NCI-H1048 (cell line): ENCODE measurements around the gene MOB1B.

Source experiments
- DNase-seq: peaks from one replicate; lab custom pipeline; 2025; lab: John Stamatoyannopoulos, UW

Gene MOB1B

DNA sequence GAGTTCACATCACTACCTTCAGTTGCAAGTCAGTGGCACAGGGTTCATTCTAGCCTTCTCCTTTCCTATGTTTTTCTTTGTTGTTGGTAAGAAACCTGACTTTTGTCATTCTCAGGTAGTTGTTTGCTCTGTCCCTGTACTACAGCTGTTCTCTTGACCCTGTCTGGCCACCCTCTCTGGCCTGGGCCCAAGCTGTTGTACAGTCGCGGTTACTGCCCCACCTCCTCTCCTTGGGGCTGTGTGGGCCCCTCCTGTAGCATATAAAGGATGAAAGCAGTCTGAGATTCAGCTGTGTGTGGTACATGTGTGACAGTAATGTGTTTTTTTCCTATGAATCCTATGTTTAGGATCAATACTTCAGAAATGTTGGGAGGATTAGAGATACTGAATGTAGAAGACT lies 12.5 kb downstream of the MOB1B start:
- DNase-seq, result no peak

DNA sequence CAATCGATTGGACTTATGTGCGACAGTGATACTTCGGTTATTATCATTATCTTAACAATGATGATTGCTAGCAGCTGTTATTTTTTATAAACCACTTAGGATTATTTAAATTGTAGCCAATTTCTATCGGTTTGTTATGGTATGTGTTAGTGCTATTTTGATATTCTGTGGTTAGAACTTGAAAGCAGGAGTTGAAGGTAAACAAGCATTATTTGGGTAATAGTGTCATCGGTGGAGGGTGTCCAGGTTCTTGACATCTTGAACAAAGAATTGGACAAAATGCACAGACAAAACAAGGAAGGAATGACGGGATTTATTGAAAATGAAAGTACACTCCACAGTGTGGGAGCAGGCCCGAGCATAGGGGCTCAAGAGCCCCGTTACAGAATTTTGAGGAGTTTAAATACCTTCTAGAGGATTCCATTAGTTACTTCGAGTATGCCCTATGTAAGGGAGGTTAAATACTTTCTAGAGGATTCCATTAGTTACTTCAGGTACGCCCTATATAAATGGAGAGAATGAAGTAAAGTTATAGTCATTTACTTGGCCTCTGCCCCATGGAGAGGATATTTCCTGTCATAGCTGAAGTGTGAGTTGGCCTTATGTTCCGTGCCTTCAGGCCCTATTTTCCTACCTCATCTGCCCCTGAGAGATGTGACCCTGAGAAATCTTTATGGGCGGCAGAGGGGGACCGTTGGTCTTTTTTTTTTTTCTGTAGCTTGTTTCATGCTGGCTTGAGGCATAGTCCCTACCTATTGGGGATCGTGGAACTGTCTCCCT lies 13.1 kb downstream of the MOB1B start:
- DNase-seq, result no peak

DNA sequence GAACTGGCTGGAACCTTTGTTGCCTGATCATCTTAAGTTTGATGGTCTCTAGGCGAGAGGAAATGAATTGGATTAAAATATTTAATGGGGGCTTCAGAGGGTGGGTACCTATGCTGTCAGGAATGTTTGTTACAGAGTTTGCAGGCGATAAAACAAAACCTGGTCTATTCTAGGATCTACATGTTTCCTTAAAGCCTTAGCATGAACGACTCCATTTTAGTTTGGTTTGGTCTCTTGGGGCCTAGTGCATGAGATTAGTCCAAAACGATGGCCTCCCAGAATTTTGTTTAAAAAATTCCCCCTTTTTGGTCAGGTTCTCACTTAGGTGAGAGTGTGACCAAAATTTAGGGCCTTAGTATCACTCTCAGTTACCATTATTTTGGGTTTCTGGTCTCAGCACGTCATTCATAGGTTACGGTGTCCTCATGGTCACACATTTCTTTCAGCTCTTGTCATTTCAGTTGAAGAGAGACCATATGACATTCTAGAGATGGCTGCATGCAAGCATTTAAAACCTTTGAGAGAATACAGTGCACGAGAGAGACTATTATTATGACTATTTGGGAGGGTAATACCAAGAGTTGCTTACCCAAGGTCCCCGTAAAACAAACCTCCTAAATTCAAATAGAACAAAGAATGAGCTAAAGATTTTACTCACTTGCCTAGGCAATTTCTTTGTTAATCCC lies 13.8 kb downstream of the MOB1B start:
- DNase-seq, result no peak

DNA sequence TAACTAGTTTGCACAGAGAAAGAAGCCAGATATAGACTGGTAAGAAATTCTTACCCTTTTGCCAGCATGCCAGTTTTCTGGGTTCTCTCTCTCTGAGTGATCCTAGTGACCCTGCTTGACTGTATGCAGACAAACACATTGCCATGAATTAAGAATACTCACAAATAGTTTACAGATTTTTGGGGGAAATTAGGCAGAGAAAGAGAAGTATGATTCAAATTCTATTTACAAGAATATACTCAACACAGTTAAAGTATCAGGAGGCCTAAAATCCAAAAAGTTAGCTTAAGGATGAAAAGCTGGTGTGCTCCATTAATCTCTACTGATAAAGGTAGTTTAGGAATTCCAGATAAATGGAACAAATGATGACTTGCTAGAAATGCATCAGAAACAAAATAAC lies 18.4 kb downstream of the MOB1B start:
- DNase-seq, result no peak

DNA sequence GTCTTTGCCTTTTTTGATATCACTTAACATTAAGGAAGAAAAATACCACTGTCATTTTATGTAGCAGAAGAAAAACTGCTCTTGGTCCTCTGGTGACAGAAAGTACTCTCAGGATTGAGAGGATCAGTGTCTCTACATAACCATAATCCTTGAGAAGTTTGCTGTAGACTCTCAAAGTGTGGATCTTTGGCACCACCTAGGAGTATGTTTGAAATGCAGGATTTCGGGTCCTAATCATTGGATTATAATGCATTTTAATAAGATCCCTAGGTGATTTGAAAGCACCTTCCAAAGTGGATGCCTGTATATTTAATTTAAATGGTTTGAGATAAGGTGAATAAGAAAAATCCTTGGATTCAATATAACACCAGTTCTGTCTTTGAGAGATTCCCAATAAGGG lies 23.2 kb downstream of the MOB1B start:
- DNase-seq, result no peak

DNA sequence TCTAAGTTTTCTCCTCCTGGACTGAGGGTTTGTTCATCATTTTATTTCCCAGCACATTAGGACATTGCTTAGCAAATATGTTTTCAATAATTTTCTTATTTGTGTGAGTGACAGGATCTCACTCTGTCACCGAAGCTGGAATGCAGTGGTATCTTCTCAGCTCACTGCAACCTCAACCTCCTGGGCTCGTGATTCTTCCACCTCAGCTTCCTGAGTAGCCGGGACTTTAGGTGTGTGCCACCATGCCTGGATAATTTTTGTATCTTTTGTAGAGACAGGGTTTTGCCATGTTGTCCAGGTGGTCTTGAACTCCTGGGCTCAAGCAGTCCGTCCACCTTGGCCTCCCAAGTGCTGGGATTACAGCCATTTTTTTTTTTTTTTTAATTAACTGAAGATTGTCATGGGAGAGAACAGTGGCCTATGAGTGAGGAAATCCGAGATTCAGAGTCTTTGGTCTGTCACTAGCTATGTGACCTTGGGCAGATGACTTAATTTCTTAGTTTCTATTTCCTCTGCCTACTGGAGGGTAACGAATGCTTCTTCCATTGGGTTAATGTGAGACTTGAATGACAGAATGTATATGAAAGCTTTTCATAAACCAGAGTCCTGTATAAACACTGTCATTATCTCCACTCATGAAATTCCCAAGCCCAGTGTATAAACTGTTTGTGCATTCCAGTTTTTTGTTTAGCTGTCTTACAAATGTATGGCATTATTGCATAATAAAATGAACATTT lies 23.9 kb downstream of the MOB1B start:
- no peak for DNase-seq

DNA sequence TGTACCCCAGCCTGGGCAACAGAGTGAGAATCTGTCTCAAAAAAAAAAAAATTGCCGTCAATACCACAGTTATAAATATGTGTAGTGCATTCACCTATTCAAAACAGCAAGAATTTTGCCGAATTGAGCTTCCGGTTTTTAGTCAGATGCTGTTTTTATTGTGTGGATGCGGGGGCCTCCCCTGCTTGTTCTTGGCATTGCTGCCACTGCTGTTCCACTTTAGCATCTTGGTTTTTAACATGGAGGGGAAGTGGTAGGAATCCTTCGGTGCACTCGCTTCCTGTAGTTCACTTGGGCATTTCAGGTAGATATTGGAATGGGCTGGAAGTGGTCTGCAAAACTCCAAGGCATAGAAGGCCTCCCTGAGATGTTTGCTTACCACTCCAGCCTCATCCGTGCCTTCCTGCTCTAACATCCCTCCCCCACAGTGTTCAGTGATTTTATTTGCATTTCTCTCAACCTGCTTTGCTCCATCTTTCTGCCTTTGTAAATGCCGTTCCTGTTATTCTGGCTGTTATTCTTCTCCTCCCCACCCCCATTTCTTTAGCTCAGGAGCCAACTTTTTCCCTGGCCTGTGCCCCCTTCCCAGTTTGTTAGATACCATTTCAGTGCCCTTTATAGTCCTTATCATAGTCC lies 25.5 kb downstream of the MOB1B start:
- DNase-seq, result no peak

DNA sequence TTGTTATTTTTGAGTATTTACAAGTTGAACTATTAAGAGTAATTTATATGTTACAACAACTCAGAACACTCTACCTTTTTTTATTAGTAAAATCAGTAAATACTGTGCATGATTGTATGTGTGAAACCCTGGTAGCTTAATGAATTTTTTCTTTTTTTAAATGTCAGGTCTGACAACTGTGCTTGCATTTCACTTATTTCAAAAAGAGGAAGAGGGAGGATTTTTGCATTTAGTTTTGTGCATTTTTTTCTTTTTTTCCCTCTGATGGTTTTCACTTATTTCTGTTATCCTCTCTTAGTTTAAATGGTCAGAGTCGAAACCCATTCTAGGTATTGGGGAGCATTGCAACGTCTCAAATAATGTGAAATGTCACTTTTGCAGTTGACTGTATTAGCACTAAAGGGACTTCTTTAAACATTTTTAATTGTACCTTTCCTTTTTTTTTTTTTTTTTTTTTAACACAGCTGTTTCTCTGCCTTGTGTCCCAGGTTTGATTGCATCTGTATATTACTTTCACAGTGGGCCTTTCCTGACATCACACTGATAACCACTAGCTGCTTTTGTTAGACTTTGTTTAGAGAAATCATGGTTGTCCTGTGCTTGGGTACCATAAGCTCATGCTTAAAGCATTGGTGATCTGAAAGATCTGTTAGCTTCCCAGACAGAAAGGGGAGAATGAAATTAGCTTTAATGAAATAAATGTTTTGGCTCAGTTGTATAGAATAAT lies 28.5 kb downstream of the MOB1B start:
- DNase-seq, result no peak

DNA sequence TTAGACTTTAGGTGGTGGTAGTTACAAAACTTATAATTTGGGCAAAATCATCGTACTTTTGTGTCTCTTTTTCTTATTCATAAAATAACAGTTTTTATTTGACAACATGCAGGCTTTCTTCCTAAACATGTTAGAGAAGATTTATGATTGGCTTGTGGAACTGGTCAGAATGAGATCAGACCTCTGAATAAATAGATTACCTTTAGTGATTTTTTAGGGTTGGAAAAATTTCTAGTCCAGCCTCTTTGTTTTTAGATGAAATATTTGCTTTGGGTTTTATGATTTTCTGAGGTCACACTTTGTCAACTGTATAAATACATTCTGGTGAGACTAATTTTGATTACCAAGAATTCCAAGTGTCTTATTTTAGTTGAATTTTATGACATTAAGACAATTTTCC lies 29.2 kb downstream of the MOB1B start:
- DNase-seq, result no peak

DNA sequence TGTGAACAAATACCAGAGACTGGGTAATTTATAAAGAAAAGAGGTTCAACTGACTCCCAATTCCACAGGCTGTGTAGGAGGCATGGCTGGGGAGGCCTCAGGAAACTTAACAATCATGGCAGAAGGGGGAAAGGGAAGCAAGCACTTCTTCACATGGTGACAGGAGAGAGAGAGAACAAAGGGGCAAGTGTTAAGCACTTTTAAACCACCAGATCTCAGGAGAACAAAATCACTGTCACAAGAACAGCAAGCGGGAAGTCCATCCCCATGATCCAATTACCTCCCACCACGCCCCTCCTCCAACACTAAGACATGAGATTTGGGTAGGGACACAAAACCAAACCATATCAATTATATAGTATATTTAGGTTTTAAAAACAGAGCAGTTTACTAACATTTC lies 30.8 kb downstream of the MOB1B start:
- no peak for DNase-seq

DNA sequence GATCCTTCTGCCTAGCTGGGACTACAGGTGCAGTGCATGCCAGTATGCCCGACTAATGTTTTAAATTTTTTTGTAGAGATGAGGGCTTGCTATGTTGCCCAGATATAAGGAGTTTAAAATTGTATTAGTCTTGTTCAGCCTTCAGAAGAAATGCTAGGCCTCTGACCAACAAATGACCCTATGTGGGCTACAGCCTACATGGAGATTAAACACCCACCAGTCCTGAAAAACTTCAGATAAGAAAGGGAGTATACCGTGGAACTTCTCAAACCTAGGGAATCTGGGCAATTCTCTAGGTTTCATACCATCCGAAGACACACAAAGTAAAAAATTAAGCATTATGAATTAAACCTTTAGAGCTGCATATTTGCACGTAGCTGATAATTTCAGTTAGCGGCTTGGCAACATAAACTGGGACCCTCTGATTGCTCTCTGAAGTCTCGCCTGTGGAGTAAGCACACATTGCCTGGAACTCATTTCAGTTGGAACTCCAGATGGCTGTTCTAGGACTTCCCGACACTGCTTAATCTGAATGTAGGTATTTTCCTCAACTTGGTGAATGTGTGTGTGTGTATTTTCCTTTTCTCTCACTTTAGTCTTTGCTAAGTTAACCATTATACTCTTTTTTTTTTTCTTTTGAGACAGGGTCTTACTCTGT lies 33.0 kb downstream of the MOB1B start:
- no peak for DNase-seq

DNA sequence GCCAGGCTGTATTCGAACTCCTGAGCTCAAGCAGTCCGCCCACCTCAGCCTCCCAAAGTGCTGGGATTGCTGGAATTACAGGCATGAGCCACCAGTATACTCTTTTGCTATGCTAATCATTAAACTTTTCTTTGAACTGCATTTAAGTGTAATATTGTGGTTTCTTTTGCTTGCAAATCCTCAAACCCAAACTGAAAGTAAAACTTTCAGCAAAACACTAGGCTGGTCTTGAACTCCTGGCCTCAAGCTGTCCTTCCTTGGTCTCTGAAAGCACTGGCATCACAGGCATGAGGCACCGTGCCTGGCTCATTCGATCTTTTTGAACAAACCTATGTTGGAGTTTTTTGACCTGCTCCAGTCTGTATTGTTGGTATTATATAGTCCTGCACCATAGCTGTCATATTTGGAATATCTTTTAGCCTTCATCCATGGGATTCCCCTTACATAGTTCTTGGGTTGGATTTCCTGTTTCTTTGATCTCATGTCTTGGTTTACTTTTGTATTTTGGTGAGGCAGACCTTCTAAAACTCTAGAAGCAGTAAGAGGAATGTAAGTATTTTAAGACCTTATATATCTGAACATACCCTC lies 34.1 kb downstream of the MOB1B start:
- DNase-seq, result no peak

DNA sequence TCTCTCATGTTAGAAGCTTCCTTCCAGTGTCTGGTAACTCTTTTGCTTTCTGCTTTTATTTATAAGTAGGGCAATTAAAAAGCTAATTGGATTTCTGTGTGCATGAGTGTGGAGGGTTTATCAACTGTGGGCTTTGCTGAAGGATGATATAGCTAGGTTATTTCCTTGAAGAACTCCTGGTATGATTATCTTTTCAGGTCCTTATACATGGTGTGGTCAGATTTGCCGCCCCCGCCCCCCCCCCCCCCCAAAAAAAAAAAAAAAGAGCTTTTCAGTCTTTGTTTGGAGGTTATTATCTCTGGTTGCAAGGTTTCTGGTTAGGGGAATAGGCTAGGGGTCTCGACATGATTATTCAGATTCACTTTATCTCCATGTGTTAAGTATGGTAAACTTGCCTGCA lies 35.9 kb downstream of the MOB1B start:
- DNase-seq, result no peak

DNA sequence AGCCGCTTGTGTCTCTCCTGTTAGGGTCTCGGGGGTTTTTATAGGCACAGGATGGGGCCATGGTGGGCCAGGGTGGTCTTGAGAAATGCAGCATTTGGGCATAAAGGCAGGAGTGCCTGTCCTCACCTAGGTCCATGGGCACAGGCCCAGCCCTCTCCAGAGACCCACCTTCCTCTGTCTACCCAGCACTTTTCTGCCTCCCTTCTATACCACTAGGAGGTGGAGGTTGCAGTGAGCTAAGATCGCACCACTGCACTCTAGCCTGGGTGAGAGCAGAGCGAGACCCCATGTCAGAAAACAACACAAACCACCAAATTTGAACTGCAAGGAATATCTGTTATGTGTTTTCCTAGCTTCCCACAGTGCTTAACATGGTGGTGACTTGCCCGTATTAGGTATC lies 38.0 kb downstream of the MOB1B start:
- no peak for DNase-seq

DNA sequence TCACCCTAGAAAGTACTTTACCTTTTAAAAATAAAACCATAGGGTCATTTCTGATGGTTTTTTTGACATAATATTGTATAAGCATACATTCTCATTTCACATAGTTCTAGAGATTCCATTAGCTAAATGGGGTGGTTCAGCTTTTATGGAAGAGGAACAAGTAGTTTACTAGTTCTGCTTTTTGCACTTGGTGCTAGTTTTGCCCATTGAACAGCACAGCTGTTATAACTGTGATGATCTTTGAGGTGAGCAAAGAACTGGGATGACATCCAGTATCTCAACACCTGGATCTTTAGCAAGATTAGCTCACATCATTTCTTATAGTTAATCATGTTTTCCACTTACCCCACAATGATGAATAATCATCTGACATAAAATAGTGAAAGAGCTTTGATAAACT lies 40.9 kb downstream of the MOB1B start:
- DNase-seq, result no peak

DNA sequence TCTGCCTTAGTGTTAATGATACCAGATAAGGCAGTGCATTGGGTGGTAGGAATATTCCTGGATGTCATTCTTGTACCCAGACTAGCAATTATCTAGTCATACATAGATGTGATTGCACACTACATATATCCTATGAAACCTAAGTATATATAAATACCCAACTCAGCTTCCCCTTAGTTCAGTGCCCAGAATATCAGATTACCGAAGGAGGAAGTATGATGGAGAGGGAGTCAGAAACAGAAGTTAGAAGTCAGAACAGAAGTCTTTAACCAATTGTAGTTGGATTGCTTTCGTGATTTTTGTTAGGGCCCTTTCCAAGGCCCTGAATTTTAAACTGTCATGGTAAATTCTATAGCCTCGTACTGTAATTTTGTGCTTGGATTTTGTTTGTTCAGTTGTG lies 42.9 kb downstream of the MOB1B start:
- no peak for DNase-seq

DNA sequence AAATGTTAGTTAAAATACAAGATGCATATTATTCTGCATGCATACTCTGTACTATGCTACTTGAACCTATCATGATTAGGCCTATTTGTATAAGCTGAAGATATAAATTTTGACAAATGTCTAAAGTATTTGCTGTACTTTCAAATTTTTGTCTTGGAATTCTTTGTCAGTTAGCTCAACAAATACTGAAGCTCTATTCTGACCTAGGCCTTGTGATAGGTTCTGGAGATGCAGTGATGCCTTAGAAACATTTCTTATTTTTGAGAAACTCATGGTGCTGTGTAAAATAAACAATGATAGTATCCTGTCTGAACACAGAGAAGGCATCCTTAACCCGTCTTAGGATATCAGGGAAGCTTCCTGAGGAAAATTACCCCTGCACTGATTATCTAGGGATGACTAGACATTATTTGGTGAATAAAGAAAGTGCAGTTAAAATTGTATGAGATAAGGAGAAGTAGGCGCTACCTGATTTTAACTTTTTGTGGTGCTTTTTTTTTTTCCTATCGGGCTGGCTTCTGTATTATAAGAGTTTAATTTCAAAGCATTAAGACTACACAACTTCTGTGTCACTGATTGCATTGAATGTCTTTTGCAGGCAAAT lies 43.4 kb downstream of the MOB1B start:
- no peak for DNase-seq

DNA sequence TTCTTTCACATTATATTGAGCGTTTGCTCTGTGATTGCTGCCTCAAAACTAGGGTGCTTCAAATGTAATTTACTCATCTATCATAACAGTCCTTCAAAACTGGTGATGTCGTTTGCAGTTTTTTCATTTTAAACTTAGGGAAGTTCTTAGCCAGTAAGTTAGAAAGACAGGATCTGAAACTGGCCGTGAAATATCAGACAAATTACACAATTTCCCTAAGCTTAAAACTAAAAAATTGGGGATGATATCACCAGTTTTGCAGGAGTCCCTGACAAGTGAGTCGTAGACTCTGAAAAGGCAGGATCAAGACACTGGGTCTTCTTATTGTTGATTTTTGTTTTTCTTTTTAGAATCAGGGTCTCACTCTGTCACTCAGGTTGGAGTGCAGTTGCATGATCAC lies 44.8 kb downstream of the MOB1B start:
- DNase-seq, result no peak

DNA sequence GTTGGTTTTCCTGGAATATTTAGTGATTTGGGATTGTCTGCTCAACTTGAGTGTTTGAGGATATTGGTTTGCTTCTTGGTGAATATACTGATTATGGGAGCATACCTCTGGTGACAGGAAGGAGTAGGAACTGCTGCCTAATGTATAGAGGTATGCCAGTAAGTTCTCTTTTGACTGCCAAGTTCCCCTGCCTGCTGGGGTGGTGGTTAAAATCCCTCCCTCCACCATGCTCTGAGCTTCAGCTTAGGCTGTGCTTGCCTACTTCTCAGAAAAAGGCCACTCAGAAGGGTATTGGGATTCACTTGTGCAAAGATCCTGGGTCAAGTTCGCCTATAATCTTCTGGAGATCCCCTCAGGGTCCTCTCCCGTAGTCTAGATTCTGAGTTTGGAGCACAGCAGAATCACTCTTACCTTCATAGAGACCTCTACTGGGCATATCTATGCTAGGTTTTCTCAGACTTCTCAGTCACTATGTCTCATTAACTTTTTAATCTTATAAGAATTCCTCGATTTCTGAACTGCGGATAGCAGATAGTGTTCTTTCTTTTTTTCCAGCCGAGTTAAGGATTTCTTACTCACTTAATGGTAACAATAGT lies 46.6 kb downstream of the MOB1B start:
- DNase-seq, result no peak

DNA sequence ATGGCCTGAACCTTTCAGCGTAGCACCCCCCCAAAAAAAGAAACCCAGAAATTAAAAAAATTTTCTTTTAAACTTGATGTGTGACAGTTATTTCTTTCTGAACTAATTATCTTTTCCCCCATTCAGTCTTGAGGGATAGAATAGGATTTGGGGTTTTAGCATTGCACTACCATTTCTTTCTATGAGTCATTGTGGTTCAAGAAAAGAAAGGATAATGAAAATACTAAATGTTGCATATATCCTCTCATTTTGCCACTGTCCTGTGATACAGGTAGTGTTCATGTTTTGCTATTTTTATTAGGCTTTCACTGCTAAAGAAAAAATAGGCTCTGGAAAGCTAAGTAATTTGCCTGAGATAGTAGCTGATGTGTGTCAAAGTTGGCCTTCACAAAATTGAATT lies 51.9 kb downstream of the MOB1B start:
- DNase-seq, result no peak
